ENCODE results near the gene ZNF883. TPM values are rescaled to one million over a fixed set of nuclear protein-coding genes. Genes with fewer than 3 reads are reported as not detected.

ZNF883 gene
- total and polyA plus RNA-seq, 2 of the 4 experiments (the other 2 are of a cell fraction) = 0.51 to 0.54 TPM

GRCh38 chr9:112955550-112955949 is 56.4 kb downstream of the ZNF883 start:
- H4K8ac ChIP-seq (ENCODE audit: low read depth in 2 of 2, low read length in 2 of 2) = no peak overlapping the region
- H2BK120ac ChIP-seq (ENCODE audit: low read depth, low read length) = no peak overlapping the region
- peak overlapping the region; percentile 23 for H2AFZ ChIP-seq (replicated peaks; ENCODE audit: low read length, poor library complexity)
- H3K27ac ChIP-seq (ENCODE audit: insufficient read depth, low read length) = no peak overlapping the region
- H2AK5ac ChIP-seq (ENCODE audit: low read depth, low read length) = no peak overlapping the region
- no peak overlapping the region for H2AK9ac ChIP-seq (replicated peaks; ENCODE audit: low read depth, low read length, poor library complexity)
- POLR2A ChIA-PET (ENCODE audit: unreplicated experiment) = interaction anchor here (0.6 kb wide), 1 partner anchor 14 kb away, joined by 3 read pairs; no protein-coding TSS in a partner anchor
- H3K79me1 ChIP-seq (ENCODE audit: low read depth in 1 of 2, low read length in 2 of 2) = no peaks in the 10 kb centered on the region
- no peak overlapping the region for H2BK20ac ChIP-seq (ENCODE audit: low read depth, low read length)
- no peak overlapping the region for H3K56ac ChIP-seq (ENCODE audit: extremely low read depth, insufficient read depth, low read length)
- CTCF ChIA-PET = no interaction called here
- no CpG with 5 or more reads among the region's 1 CpG for WGBS, 2 experiments (ENCODE audit: extremely low coverage in 2 of 2, insufficient read length in 1 of 2)
- H3K4me3 ChIP-seq (ENCODE audit: insufficient read depth, low read depth, low read length) = no peak overlapping the region
- dilution Hi-C loops (cut with HindIII; ENCODE audit: low sequenced_read_pairs, unreplicated experiment) (no loop called here), intact Hi-C loops (cut with micrococcal nuclease) (no loop called here), in situ Hi-C loops (cut with MboI; ENCODE audit: low sequenced_read_pairs) (no loop called here)
- no peaks in the 10 kb centered on the region for H3K9me1 ChIP-seq (ENCODE audit: insufficient read depth, low read length)
- no peak overlapping the region for H3K23ac ChIP-seq (ENCODE audit: low read depth, low read length)
- H3K27me3 ChIP-seq (ENCODE audit: control insufficient read depth, insufficient read depth, low read length) = peaks cover 4% of the 10 kb centered on the region; the same call in 1 of the 2 replicates
- DNase-seq = no peak
- TF ChIP-seq CEBPB (IDR thresholded peaks at IDR 0.05; ENCODE audit: low read depth, low read length) (peak; percentile 57; the same call in 1 of the 2 replicates), CHD1 (IDR thresholded peaks at IDR 0.05; ENCODE audit: low read depth, low read length) (no peak)
- no peaks in the 10 kb centered on the region for H3K36me3 ChIP-seq (ENCODE audit: control insufficient read depth, insufficient read depth, low read length)
- no peaks in the 10 kb centered on the region; the same call in 1 of the 2 replicates for H3K9me3 ChIP-seq (ENCODE audit: control insufficient read depth, insufficient read depth, low read length)
- no peak overlapping the region for H3K18ac ChIP-seq (ENCODE audit: low read depth, low read length)
- H3K9ac ChIP-seq (ENCODE audit: low read depth, low read length) = no peak overlapping the region
- H4K91ac ChIP-seq (ENCODE audit: insufficient read depth, low read depth, low read length) = no peak overlapping the region
- H3K14ac ChIP-seq (replicated peaks; ENCODE audit: low read depth, low read length) = no peak overlapping the region
- no peaks in the 10 kb centered on the region for H3K4me1 ChIP-seq (ENCODE audit: control insufficient read depth, insufficient read depth, low read length)
- ATAC-seq (ENCODE audit: low read depth) = no peak
- no peaks in the 10 kb centered on the region for H4K20me1 ChIP-seq (ENCODE audit: insufficient read depth, low read length)
- BruUV-seq (replicated peaks) = no TSS peak
- no peak overlapping the region for H3K4me2 ChIP-seq (ENCODE audit: low read depth, low read length)
- H2BK15ac ChIP-seq (ENCODE audit: low read depth, low read length) = no peak overlapping the region
- no peak overlapping the region for H2BK5ac ChIP-seq (ENCODE audit: low read depth, low read length, poor library complexity, severe bottlenecking)
- no peak overlapping the region for H4K5ac ChIP-seq (ENCODE audit: low read depth, low read length)
- H3K4ac ChIP-seq (ENCODE audit: low read depth, low read length) = no peak overlapping the region

All from IMR-90 (cell line).